Measurements from ENCODE around the gene KCNMA1.

KCNMA1 gene

DNA sequence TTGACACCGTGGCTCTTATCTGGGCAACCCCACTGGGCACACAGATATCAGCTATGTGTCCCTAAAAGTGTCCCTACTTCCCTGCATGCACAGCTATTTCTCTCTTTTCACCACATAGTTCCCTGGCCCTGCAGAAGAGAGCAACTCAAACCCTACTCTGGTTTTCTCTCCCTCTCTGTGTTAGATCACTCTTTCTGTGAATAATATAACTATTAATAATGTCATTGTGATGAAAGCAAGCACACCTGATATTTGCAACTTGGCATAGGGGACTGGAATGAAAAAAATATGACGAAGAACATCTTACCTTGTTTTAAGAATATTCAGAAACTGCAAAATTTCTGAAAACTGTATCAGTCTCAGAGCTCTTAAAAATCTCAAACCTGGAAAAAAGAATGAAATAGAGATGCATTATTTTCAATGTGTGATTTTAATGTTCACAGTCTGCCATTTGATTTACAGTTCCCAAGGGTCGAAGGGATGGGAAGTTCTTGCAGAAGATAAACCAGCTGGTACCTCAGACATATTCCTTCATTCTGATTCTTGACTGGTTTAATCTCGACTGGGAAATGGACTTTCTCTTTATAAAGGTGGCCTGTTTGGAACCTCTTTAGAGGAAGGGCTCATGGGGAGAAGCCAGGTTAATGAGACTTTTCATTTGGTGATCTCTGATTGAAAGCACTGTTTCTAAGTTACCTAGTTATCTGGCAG, 516.8 kb downstream of the KCNMA1 start:
- DNase-seq, result no peak

DNA sequence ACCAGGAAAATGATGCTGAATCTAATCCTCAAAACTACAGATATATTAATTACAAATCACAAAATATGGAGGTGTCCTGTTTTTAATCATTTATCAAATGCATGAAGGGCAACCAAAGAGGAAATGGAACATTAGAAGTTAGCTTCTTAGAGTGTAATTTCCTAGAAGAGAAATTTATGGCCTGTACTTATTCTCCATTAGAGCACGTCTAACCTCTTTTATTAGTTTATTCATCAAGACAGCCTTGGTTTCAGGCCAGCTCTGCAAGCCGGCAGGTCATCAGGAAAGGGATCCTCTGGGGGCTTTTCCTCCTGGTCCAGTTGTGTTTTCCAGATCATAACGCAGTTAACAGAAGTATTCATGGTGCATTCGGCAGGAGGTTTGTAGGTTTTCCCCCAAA, 517.6 kb downstream of the KCNMA1 start:
- no peak for DNase-seq

DNA sequence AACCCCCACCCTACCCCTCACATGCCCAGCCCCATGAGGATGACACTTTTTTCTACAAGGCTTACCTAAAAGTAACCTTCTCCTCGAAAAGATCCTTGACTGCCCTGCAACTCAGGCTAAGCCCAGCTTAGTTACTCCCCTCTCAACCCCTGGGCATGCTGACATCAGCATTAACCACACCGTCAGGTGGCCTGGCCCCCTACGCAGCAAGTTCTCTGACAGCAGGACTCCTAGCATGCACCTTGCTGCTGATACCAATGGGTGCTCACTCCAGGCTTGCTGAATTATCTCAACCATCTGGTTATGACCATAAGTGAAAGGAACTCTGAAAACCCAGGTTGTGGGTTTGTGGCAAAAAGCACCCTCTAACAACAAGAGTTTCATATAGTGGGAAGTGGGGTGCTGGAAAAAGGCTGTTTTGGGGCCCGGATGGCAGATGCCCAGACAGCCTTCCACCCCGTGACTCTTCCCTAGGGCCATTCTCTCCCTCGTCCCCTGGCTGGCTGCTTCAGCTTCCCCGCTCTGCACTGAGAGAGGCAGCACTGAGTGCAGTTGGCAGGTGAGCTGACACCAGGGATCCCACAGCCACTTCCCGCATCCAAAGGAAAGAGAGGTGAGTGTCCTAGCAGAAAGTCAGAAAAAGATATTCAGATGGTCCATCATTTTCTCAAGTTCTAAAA, 518.9 kb downstream of the KCNMA1 start:
- no peak for DNase-seq

DNA sequence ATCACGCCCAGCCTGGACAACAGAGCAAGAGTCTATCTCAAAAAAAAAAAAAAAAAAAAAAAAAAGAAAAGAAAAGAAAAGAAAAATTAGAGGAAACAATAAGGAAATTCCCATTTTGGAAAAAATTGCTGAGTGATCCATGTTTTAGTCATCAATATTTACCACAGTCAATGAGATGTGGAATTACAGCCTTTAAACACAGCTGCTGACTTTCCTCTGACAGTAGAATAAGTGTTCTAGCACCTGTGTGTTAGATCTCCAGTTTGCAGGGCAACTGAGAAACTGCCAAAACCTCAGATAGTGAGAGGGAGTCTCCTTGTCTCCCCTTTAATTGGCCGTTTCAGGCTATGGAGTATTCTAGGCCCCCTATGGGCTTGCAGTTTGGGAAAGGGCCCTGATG, 520.1 kb downstream of the KCNMA1 start:
- no peak for DNase-seq

DNA sequence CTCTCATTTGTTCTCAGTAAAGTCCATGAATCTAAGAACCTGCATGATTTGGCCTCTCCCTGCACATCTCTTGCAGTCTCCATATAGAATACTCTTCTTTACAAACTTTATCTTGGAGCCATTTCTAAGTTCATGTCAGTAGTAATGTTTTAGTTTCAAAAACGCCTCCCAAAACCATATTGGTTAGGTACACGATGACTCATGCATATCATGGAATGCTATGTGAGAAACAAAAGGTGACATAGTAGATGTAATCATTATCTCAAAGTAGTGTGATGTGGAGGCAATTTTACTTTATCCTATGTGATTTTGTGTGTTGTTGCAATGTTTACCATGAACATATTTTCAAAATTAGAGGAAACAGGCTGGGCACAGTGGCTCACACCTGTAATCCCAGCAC, 520.7 kb downstream of the KCNMA1 start:
- no peak for DNase-seq

DNA sequence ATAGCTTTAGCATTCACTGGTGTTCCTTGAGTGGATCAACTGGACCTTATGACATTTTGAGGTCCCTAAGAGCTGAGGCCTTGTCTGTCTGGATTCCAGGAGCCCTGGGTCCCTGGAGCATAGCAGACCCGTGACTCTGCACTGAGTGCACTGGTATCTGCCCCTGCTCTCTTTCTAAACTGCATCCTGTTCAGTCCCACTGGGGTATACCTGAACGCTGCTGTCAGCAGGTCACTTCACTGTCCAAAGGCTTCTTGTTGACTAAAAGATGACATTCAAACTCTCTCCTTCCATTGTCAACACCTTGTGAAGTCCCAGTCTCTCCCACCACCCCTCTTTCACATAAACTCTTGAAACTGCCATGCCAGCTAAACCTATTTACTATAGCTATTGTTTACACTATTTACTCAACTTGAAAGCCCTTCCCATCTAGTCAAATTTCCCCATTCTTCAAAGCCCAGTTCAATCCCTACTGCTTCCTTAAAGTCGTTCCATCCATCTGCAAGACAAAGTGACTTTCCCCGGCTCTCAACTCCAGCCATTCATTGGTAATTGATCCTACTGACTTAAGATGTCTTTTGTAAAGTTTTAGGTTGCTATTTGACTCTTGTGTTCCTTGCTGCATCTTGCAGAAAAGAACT, 523.3 kb downstream of the KCNMA1 start:
- DNase-seq, result no peak

DNA sequence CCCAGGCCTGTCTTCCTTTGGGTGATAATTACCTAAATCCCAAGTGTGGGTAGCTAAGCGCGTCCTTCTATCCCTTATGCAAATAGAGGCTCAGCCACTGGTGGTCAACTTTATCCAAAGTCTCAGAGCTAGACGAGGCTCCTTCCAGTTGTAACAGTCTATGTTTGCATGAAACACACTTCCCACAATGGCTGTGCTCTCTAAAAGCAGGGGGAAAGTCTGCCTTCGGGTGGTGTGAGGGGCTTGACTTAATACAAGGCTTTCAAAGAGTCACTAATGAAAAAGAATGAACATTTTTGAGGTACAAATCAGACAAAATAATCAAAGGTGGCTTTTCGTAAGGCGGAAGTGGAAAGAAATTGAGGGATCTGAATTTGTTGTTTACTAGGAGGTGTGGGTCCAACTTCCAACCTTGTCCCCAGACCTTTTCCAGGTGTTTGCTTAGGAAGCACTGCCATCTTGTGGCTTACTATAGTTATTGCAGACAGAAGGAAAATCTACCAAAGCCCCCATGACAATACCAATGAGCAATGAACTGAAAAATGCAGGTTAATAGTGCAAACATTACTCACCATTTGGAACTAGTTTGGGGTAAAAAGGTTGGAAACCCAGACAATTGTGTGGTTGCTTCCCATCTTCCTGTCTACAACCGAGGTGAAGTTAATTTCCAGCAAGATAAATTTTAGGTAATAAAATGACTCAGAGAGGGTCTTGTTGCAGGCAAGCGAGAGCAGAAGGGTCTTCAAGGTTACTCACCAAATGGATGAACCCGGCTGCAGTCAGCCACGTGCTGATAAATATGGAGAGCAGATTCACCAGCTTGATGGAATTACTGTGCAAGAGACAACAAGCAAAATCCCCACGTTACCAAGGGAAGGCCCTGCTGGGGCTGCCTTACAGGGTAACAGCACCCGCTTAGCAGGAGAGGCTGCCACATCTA, 525.7 kb downstream of the KCNMA1 start:
- no peak for DNase-seq

DNA sequence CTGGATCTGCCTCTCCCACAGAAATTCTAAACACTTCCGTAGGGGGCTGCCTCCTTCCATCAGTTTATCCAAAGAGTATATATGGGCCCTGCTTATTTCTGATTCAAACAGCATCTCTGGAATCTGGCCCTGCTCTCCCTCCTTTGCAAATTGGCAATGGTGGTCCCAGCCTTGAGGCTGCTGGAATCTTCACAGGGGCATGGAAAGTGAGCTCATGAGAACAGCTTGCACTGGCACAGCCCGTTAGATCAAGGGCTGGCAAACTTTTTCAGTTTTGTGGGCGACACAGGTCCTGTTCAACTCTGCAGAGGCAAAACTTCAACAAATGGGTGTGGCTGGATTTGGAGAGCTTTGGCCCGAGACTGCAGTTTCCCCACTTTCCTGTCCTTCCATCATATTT, 526.9 kb downstream of the KCNMA1 start:
- no peak for DNase-seq

DNA sequence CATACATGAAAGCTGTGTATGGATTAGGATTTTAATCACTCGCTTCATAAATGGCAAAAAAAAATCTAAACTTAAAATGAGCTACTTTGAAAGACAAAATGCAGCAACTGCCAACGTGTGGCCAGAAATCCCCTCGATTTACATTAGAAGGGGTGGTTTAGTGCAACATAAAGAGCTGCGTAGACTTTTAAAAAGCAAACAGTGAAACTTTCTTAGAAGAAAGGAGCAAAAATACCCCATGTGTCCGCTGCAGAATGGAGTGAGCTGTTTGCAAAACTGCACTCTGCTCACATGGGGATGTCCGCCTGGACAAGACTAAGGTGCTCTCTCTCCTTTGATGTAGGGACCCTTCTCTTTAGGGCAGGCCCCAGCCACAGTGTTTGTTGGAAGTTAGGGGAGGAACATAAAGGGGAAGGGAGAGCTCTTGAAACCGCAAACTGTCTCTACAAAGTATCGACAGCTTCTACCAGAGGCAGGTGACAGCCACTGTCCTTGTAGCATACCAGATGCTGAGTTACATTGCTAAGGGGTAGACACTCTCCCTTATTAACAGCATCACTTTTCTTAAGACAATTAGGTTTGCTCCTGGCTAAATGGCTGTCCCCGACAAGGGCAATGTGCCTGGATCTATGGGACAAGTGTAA, 528.1 kb downstream of the KCNMA1 start:
- no peak for DNase-seq

DNA sequence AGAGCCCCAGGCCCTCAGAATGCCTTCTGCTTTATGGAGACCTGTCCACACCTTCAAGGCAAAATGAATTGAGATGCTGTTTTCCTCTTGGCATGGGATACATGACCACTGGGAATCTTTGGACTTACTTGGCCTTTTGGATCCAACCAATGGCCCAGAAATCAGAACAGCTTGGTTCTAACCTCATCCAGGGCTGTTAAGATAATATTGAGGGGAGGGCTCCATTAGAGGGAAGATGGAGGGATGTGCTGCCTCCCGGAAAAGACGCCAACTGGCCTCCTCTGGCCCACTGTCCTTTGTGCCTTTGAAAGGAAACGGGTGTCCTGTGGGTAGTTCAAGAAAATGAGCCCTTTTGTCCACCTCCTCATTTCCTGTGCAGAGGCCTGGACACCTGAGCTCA, 530.9 kb downstream of the KCNMA1 start:
- no peak for DNase-seq

DNA sequence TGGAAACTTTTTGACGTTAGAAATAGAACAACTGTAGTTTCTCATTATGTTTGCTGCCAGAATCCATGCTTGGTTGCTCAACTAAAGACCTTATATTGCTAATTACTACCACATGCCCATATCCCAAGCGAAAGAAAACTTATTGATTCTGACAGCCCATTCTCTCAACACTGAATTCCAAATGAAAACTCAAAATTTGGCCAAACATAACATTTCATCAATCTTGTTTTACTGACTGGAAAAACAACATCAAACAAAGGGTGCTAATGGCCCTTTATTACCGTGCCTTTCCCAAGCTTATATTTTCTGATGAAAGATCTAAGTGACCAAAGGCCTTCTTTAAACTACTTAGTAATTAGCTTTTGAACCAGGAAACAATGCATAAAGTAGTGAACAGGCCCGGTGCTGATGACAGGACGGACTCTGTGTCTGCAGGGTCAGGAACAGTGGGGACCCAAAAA, 531.8 kb downstream of the KCNMA1 start:
- no peak for DNase-seq

DNA sequence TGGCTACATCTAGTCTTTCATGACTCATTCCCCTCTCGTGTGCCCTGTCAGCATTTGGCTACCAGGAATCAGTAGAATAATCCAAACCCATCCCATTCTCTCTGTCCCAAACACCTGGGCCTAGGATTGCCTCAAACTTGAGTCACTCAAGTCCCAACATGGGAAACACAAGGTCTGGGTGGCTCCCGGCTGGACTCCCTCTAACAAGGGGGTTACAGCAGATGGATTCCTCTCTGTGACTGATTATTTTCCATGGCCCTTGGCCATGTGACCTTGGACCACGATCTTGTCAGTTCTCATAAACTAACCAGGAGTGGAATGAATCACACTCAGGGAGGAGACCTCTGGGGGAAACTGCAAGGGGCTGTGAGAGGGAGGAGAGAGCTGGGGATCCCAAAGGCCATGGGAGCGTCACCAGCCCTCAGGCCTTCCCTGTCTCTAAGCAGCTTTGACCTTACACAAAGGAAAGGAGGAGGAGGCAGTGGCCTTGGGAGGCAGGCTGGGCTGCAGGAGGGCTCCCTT, 533.1 kb downstream of the KCNMA1 start:
- no peak for DNase-seq

DNA sequence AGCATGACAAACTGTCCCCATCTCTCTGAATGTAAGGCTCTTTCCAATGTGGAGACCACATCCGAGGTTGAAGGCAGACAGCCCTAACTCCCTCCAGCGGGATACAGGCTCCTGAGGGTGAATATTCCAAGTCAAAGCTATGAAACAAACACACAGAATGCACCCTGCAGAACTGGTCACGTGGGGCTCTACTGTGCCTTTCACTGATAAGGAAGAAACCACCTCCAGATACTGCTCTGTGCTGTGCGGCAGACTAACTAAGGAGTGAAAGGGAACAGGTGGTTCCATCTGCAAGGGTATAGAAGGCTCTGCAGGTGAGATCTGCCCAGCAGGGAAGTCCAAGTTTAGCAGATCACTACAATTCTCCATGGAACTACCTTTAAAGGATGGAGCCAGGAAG, 534.4 kb downstream of the KCNMA1 start:
- DNase-seq, result no peak

DNA sequence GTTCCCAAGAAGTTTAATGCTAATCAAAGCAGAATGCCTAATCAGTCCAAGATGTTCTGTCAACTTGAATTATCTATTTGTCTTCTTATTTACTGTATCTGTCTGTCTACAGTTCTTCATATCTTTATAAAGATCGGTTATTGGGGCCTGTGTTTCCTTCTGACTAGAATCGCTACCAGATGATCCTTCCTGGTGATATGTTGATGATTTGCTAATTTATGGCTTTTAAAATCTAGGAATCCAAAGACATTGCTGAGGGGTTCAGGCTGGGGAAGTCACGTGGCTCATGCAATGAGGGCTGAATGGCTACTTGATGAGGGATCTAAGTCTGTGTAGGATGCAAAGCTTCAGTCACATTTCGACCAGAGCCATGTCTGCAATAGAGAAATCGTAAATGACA, 536.3 kb downstream of the KCNMA1 start:
- DNase-seq, result no peak

DNA sequence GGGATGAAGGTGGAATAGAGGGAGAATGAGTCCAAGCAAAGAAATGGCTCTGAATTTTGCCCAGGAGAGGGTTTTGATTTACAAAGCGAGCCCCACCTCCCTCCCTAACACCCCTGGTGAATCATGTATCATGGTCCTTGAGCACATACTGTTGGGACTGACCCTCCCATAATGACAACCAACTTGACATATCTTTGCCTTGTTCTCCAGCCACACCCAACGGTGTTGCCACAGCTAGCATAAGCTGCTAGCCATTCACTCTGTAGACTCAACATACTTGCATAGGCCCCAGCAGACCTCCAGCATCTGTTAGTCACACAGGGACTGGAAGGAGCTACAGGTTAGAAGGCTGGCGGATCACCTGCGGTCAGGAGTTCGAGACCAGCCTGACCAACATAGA, 538.5 kb downstream of the KCNMA1 start:
- DNase-seq, result no peak

DNA sequence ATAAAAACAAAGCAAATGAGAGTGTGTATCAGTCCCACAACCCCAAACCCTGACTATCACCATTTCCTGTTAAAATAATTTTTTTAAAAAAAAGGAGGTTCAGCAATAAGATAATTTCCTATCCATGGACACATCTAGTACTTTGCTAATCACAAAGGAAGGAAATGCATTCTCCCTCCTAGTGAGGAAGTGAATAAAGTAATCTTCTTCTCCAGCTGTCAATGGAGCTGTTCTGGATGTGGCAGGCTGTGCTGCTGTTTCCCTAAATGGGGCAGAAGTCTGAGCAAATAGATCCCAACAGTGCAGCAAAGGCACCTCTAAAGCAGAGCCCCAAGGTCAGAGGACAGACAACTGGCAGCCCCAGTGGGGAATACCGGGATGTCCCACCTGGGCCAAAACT, 540.0 kb downstream of the KCNMA1 start:
- no peak for DNase-seq

DNA sequence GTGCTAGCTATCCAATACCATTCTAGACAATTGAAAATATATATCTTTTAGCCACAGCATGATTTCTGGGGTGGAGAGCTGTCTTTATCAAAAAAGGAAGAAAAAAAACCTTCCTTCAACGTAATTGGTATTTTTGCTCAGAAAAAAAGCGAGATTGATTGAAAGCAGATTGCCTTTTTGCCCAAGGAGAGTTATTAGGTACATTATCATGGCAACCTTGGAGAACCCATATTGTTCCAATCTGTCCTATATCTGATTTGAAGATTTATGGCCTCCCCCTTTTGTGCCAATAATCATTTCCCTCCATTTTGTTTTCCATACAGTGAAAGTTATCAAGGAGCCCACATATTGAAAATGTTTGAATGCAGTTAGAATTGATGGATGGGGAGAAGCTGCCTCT, 544.5 kb downstream of the KCNMA1 start:
- DNase-seq, result no peak

DNA sequence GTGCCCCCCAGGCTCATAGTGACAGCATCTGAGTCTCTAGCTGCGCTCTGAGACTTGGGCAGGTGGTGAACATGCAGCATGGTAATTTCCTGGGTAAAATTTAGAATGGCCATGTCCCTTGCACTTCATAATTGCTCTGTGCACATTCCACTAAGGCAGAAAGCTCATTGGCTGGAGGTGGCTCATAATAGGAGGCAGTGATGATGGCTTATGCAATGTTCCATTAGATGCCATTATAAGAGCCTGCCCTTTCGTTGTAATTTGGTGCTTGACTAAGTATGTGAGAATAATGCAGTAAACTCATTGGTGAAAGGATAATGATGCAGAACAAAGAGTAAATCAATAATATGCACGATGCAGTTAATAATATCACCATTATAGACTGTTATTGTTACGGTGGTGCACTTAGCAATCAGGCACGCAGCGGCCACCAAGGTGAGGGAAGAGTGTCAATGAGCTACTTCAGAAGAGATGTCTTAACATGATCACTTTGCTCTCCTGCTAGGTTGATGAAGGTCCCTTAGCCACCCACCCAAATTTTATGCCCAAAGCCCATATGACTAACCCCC, 545.9 kb downstream of the KCNMA1 start:
- no peak for DNase-seq

DNA sequence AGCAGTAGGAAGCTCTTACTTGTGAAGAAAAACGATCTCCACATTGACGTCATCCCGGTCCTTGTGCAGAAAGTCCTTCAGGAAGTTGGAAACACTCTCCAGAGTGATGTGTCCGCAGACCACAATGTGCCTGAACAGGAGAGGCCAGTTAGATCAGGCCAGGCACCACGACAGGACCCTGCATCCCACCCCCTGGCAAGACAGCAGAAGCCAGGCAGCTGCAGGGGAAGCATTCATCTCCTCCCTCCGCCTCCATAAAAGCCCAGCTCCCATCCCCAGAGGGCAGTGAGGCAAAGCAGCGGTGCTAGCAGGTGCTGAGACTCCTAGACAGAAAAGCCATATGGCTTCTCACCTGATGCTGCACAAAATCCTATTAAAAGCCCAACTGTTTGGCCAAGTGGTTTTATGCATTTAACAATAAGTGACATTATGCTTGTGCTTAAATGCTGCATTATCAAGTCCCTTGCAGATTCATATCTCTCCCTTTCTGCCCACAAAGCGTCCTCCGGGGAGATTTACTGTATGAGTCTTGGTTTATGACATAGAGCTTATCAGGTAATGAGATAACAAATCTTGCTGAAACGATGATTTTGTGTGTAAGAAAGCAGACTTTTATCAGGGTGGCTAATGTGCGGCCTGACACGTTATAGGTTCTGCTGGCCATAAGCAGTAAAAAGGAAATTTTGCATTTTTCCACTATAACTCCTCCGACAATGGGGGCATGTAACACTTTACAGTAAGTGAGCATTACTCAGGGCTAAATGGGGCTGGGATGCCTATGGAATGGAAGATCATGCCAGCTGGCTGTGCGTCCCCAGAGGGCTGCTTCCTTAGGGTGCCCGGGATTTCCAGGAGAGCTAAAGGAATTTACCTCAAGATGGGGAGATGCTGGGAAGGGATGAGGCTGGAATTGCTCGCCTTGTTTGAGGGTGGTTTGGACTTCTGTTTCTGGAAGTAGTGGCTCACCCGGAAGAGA, 546.9 kb downstream of the KCNMA1 start:
- DNase-seq, result no peak

DNA sequence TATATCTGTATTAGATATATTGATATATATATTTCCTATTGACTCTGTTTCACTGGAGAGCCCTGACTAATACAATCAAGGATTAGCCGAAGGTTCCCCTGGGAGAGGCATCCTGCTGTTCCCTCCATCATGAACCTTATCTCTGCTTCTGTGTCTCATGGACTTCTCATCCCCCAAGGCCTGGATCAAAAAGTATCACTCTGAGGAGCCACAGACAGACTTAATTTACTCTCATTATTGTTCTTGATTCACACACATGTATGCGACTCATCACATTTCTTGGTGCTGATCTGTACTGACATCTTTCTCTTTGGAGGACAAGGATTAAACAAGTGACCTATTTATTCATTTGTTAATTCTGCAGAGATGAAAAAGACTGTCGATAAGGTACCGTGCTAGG, 550.2 kb downstream of the KCNMA1 start:
- no peak for DNase-seq

DNA sequence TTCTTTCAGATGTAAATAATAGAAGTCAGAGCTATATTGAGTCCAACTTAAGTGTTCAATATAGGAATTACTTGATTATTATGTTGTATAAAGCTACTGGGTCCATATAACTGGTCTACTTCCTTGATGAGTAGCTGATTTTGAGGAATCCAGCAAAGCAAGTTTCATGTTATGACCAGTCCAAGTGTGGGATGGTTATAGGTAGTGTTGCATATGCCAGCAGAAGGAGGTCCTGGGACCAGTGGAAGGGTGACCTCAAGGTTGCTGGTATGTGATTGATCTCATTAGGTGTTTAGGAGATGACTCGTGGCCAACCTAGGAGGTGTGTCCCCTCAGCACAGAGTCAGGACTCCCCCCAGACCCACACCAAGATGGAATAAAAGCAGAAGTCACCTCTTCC, 551.5 kb downstream of the KCNMA1 start:
- no peak for DNase-seq

All from activated CD4-positive, alpha-beta T cell treated with anti-CD3 and anti-CD28 coated beads for 4 hours (primary cell).